HFF-Myc (cell line): ENCODE measurements around the gene MAP2K7.

Source experiments
- DNase-seq: peaks from one replicate; pipeline ENCODE4 v3.0.0-alpha.2; 2011; ENCODE audit warnings: low read depth; ENCODE audit errors: extremely low read depth
- H3K4me3 ChIP-seq: replicated peaks from 2 replicates; pipeline ENCODE4 v1.5.1; 2011; ENCODE audit warnings: low read depth, mild to moderate bottlenecking, control low read depth, low read length
- TF ChIP-seq, protein P1 (sequence below): IDR thresholded peaks from 2 replicates; pipeline ENCODE4 v1.5.1; 2012; ENCODE audit warnings: mild to moderate bottlenecking, low read depth, low read length, control low read depth; ENCODE audit errors: missing control alignments

Gene MAP2K7

DNA sequence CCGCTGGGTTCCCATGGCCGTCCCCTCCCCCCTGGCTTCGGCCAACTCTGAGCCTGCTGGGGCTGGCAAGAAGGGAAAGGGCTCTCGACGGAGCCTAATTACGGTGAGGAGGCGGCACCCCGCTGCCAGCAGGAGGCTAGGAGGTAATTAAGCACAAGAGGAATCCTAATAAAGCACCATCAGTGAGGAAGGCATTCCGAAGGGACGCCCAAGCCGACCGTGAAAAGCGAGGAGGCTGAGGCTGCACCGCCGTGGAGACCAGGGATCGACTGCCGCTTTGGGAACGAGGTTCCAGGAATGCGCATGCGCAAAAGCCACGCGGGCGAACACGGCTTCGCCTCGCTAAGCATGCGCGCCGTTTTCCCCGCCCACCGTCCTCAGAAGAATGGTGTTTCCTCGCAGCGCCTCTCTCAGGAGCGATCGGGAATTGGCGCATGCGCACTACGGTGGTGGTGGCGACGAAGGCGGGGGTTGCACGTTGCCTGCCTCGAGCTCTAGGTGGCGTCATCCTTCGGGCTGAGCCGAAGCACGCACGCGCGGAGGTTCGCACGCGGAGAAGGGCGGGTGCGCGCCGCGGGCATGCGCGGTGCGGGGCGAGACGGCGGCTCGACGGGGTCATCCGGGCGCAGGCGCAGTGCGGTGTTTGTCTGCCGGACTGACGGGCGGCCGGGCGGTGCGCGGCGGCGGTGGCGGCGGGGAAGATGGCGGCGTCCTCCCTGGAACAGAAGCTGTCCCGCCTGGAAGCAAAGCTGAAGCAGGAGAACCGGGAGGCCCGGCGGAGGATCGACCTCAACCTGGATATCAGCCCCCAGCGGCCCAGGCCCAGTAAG is at the start of gene MAP2K7:
Gene MAP2K7 (plus strand): TSS at position 634 of the 830 bp plus-strand sequence. CDS start 68 bp downstream, at position 702.
- peak; percentile 99 for DNase-seq
- H3K4me3 ChIP-seq = peak within 1 kb of the TSS; percentile 94
- TF ChIP-seq, protein P1, sequence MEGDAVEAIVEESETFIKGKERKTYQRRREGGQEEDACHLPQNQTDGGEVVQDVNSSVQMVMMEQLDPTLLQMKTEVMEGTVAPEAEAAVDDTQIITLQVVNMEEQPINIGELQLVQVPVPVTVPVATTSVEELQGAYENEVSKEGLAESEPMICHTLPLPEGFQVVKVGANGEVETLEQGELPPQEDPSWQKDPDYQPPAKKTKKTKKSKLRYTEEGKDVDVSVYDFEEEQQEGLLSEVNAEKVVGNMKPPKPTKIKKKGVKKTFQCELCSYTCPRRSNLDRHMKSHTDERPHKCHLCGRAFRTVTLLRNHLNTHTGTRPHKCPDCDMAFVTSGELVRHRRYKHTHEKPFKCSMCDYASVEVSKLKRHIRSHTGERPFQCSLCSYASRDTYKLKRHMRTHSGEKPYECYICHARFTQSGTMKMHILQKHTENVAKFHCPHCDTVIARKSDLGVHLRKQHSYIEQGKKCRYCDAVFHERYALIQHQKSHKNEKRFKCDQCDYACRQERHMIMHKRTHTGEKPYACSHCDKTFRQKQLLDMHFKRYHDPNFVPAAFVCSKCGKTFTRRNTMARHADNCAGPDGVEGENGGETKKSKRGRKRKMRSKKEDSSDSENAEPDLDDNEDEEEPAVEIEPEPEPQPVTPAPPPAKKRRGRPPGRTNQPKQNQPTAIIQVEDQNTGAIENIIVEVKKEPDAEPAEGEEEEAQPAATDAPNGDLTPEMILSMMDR = peak; percentile 50

- no peak overlapping the region for H3K4me3 ChIP-seq
- TF ChIP-seq, protein P1 = no peak
- no peak for DNase-seq
Observed at GRCh38 chr19:7855426-7856108, 48.1 kb upstream of the MAP2K7 start.

GRCh38 chr19:7856109-7856591 is 47.5 kb upstream of the MAP2K7 start:
- DNase-seq = no peak
- TF ChIP-seq, protein P1 = no peak

GRCh38 chr19:7856679-7857663 is 46.7 kb upstream of the MAP2K7 start:
- H3K4me3 ChIP-seq = no peak overlapping the region
- DNase-seq = no peak
- TF ChIP-seq, protein P1 = no peak

More at GRCh38 chr19:7856109-7856591, 47.5 kb upstream of the MAP2K7 start:
- H3K4me3 ChIP-seq = no peak overlapping the region

- no peak overlapping the region for H3K4me3 ChIP-seq
- TF ChIP-seq, protein P1 = no peak
- no peak for DNase-seq
Observed at GRCh38 chr19:7857727-7858108, 46.0 kb upstream of the MAP2K7 start.
